Measurements from ENCODE around the gene PLS1.

Gene PLS1

GRCh38 chr3:142633073-142633472, 36.9 kb downstream of the PLS1 start:
- Histone ChIP-seq H3K9ac (ENCODE audit: low read depth in 1 of 2, low read length in 2 of 2) (no peak overlapping the region), H3K4me3 (ENCODE audit: low read length in 2 of 2) (no peak overlapping the region), H3K36me3 (ENCODE audit: control insufficient read depth in 2 of 2, insufficient read depth in 2 of 2, low read length in 2 of 2) (peaks cover 3 to 8% of the 10 kb centered on the region in 2 donors), H3K27ac (ENCODE audit: low read depth in 2 of 2, low read length in 2 of 2) (no peak overlapping the region), H3K9me3 (ENCODE audit: control insufficient read depth in 2 of 2, low read length in 2 of 2) (no peaks in the 10 kb centered on the region), H3K27me3 (ENCODE audit: control insufficient read depth in 2 of 2, insufficient read depth in 2 of 2, low read length in 2 of 2) (no peaks in the 10 kb centered on the region), H3K4me1 (ENCODE audit: control insufficient read depth in 2 of 2, insufficient read depth in 2 of 2, low read length in 2 of 2) (peaks cover 0 to 5% of the 10 kb centered on the region in 2 donors)

- H3K9me3 ChIP-seq (ENCODE audit: control insufficient read depth in 2 of 2, low read length in 2 of 2), result no peaks in the 10 kb centered on the region
- no peak overlapping the region for H3K4me3 ChIP-seq (ENCODE audit: low read length in 2 of 2)
- peaks cover 2 to 7% of the 10 kb centered on the region in 2 donors for H3K36me3 ChIP-seq (ENCODE audit: control insufficient read depth in 2 of 2, insufficient read depth in 2 of 2, low read length in 2 of 2)
- peaks cover 0 to 5% of the 10 kb centered on the region in 2 donors for H3K4me1 ChIP-seq (ENCODE audit: control insufficient read depth in 2 of 2, insufficient read depth in 2 of 2, low read length in 2 of 2)
- H3K27me3 ChIP-seq (ENCODE audit: control insufficient read depth in 2 of 2, insufficient read depth in 2 of 2, low read length in 2 of 2), result no peaks in the 10 kb centered on the region
- H3K27ac ChIP-seq (ENCODE audit: low read depth in 2 of 2, low read length in 2 of 2), result no peak overlapping the region
- no peak overlapping the region for H3K9ac ChIP-seq (ENCODE audit: low read depth in 1 of 2, low read length in 2 of 2)
Measured at GRCh38 chr3:142636050-142636449, 39.9 kb downstream of the PLS1 start.

GRCh38 chr3:142636664-142637063, 40.5 kb downstream of the PLS1 start:
- Histone ChIP-seq H3K27ac (ENCODE audit: low read depth in 2 of 2, low read length in 2 of 2) (no peak overlapping the region), H3K4me3 (ENCODE audit: low read length in 2 of 2) (no peak overlapping the region), H3K9ac (ENCODE audit: low read depth in 1 of 2, low read length in 2 of 2) (no peak overlapping the region), H3K9me3 (ENCODE audit: control insufficient read depth in 2 of 2, low read length in 2 of 2) (no peaks in the 10 kb centered on the region), H3K27me3 (ENCODE audit: control insufficient read depth in 2 of 2, insufficient read depth in 2 of 2, low read length in 2 of 2) (no peaks in the 10 kb centered on the region), H3K36me3 (ENCODE audit: control insufficient read depth in 2 of 2, insufficient read depth in 2 of 2, low read length in 2 of 2) (peaks cover 2 to 7% of the 10 kb centered on the region in 2 donors), H3K4me1 (ENCODE audit: control insufficient read depth in 2 of 2, insufficient read depth in 2 of 2, low read length in 2 of 2) (peaks cover 0 to 5% of the 10 kb centered on the region in 2 donors)

GRCh38 chr3:142638291-142638690, 42.1 kb downstream of the PLS1 start:
- Histone ChIP-seq H3K4me1 (ENCODE audit: control insufficient read depth in 2 of 2, insufficient read depth in 2 of 2, low read length in 2 of 2) (no peaks in the 10 kb centered on the region), H3K9me3 (ENCODE audit: control insufficient read depth in 2 of 2, low read length in 2 of 2) (no peaks in the 10 kb centered on the region), H3K27me3 (ENCODE audit: control insufficient read depth in 2 of 2, insufficient read depth in 2 of 2, low read length in 2 of 2) (no peaks in the 10 kb centered on the region), H3K9ac (ENCODE audit: low read depth in 1 of 2, low read length in 2 of 2) (no peak overlapping the region), H3K4me3 (ENCODE audit: low read length in 2 of 2) (no peak overlapping the region), H3K36me3 (ENCODE audit: control insufficient read depth in 2 of 2, insufficient read depth in 2 of 2, low read length in 2 of 2) (peaks cover 2 to 4% of the 10 kb centered on the region in 2 donors), H3K27ac (ENCODE audit: low read depth in 2 of 2, low read length in 2 of 2) (no peak overlapping the region)

GRCh38 chr3:142641504-142641903, 45.3 kb downstream of the PLS1 start:
- Histone ChIP-seq H3K27ac (ENCODE audit: low read depth in 2 of 2, low read length in 2 of 2) (no peak overlapping the region), H3K9me3 (ENCODE audit: control insufficient read depth in 2 of 2, low read length in 2 of 2) (no peaks in the 10 kb centered on the region), H3K9ac (ENCODE audit: low read depth in 1 of 2, low read length in 2 of 2) (no peak overlapping the region), H3K36me3 (ENCODE audit: control insufficient read depth in 2 of 2, insufficient read depth in 2 of 2, low read length in 2 of 2) (peaks cover 2 to 4% of the 10 kb centered on the region in 2 donors), H3K4me1 (ENCODE audit: control insufficient read depth in 2 of 2, insufficient read depth in 2 of 2, low read length in 2 of 2) (peaks cover 5 to 17% of the 10 kb centered on the region in 2 donors), H3K4me3 (ENCODE audit: low read length in 2 of 2) (no peak overlapping the region), H3K27me3 (ENCODE audit: control insufficient read depth in 2 of 2, insufficient read depth in 2 of 2, low read length in 2 of 2) (no peaks in the 10 kb centered on the region)

GRCh38 chr3:142642956-142643355, 46.8 kb downstream of the PLS1 start:
- Histone ChIP-seq H3K4me1 (ENCODE audit: control insufficient read depth in 2 of 2, insufficient read depth in 2 of 2, low read length in 2 of 2) (peaks cover 8 to 27% of the 10 kb centered on the region in 2 donors), H3K27me3 (ENCODE audit: control insufficient read depth in 2 of 2, insufficient read depth in 2 of 2, low read length in 2 of 2) (no peaks in the 10 kb centered on the region), H3K36me3 (ENCODE audit: control insufficient read depth in 2 of 2, insufficient read depth in 2 of 2, low read length in 2 of 2) (peaks cover 2 to 4% of the 10 kb centered on the region in 2 donors), H3K9me3 (ENCODE audit: control insufficient read depth in 2 of 2, low read length in 2 of 2) (no peaks in the 10 kb centered on the region), H3K9ac (ENCODE audit: low read depth in 1 of 2, low read length in 2 of 2) (no peak overlapping the region), H3K4me3 (ENCODE audit: low read length in 2 of 2) (no peak overlapping the region), H3K27ac (ENCODE audit: low read depth in 2 of 2, low read length in 2 of 2) (no peak overlapping the region)

GRCh38 chr3:142644502-142644901, 48.3 kb downstream of the PLS1 start:
- Histone ChIP-seq H3K9me3 (ENCODE audit: control insufficient read depth in 2 of 2, low read length in 2 of 2) (no peaks in the 10 kb centered on the region), H3K9ac (ENCODE audit: low read depth in 1 of 2, low read length in 2 of 2) (no peak overlapping the region), H3K4me1 (ENCODE audit: control insufficient read depth in 2 of 2, insufficient read depth in 2 of 2, low read length in 2 of 2) (peaks cover 13 to 40% of the 10 kb centered on the region in 2 donors), H3K36me3 (ENCODE audit: control insufficient read depth in 2 of 2, insufficient read depth in 2 of 2, low read length in 2 of 2) (peaks cover 0 to 4% of the 10 kb centered on the region in 2 donors), H3K4me3 (ENCODE audit: low read length in 2 of 2) (no peak overlapping the region), H3K27ac (ENCODE audit: low read depth in 2 of 2, low read length in 2 of 2) (no peak overlapping the region), H3K27me3 (ENCODE audit: control insufficient read depth in 2 of 2, insufficient read depth in 2 of 2, low read length in 2 of 2) (no peaks in the 10 kb centered on the region)

GRCh38 chr3:142645236-142645793, 49.1 kb downstream of the PLS1 start:
- H3K4me3 ChIP-seq (ENCODE audit: low read length in 2 of 2), result no peak overlapping the region
- no peaks in the 10 kb centered on the region for H3K9me3 ChIP-seq (ENCODE audit: control insufficient read depth in 2 of 2, low read length in 2 of 2)
- peak overlapping the region; percentile 32 to 64 for H3K27ac ChIP-seq (ENCODE audit: low read depth in 2 of 2, low read length in 2 of 2)
- H3K4me1 ChIP-seq (ENCODE audit: control insufficient read depth in 2 of 2, insufficient read depth in 2 of 2, low read length in 2 of 2), result peaks cover 13 to 46% of the 10 kb centered on the region in 2 donors
- H3K36me3 ChIP-seq (ENCODE audit: control insufficient read depth in 2 of 2, insufficient read depth in 2 of 2, low read length in 2 of 2), result peaks cover 0 to 4% of the 10 kb centered on the region in 2 donors
- no peaks in the 10 kb centered on the region for H3K27me3 ChIP-seq (ENCODE audit: control insufficient read depth in 2 of 2, insufficient read depth in 2 of 2, low read length in 2 of 2)
- H3K9ac ChIP-seq (ENCODE audit: low read depth in 1 of 2, low read length in 2 of 2), result peak overlapping the region in 1 of 2 donors; percentile 36

GRCh38 chr3:142646020-142646785, 50.0 kb downstream of the PLS1 start:
- H3K27me3 ChIP-seq (ENCODE audit: control insufficient read depth in 2 of 2, insufficient read depth in 2 of 2, low read length in 2 of 2), result no peaks in the 10 kb centered on the region
- peaks cover 13 to 48% of the 10 kb centered on the region in 2 donors for H3K4me1 ChIP-seq (ENCODE audit: control insufficient read depth in 2 of 2, insufficient read depth in 2 of 2, low read length in 2 of 2)
- peaks cover 0 to 4% of the 10 kb centered on the region in 2 donors for H3K36me3 ChIP-seq (ENCODE audit: control insufficient read depth in 2 of 2, insufficient read depth in 2 of 2, low read length in 2 of 2)
- H3K27ac ChIP-seq (ENCODE audit: low read depth in 2 of 2, low read length in 2 of 2), result peak overlapping the region; percentile 32 to 36
- H3K4me3 ChIP-seq (ENCODE audit: low read length in 2 of 2), result no peak overlapping the region
- H3K9ac ChIP-seq (ENCODE audit: low read depth in 1 of 2, low read length in 2 of 2), result no peak overlapping the region
- no peaks in the 10 kb centered on the region for H3K9me3 ChIP-seq (ENCODE audit: control insufficient read depth in 2 of 2, low read length in 2 of 2)

- no peak overlapping the region for H3K9ac ChIP-seq (ENCODE audit: low read depth in 1 of 2, low read length in 2 of 2)
- no peaks in the 10 kb centered on the region for H3K27me3 ChIP-seq (ENCODE audit: control insufficient read depth in 2 of 2, insufficient read depth in 2 of 2, low read length in 2 of 2)
- no peak overlapping the region for H3K4me3 ChIP-seq (ENCODE audit: low read length in 2 of 2)
- peaks cover 13 to 48% of the 10 kb centered on the region in 2 donors for H3K4me1 ChIP-seq (ENCODE audit: control insufficient read depth in 2 of 2, insufficient read depth in 2 of 2, low read length in 2 of 2)
- H3K9me3 ChIP-seq (ENCODE audit: control insufficient read depth in 2 of 2, low read length in 2 of 2), result no peaks in the 10 kb centered on the region
- peaks cover 0 to 4% of the 10 kb centered on the region in 2 donors for H3K36me3 ChIP-seq (ENCODE audit: control insufficient read depth in 2 of 2, insufficient read depth in 2 of 2, low read length in 2 of 2)
- peak overlapping the region; percentile 88 to 93 for H3K27ac ChIP-seq (ENCODE audit: low read depth in 2 of 2, low read length in 2 of 2)
Measured at GRCh38 chr3:142647856-142648255, 51.7 kb downstream of the PLS1 start.
